HG02642 (cell line): ENCODE measurements around the gene WDR27.

Source experiments
- ATAC-seq: cut with Tn5 transposase; IDR thresholded peaks from one replicate; pipeline ENCODE4 v1.9.1; 2021; ENCODE audit warnings: mild to moderate bottlenecking; ENCODE audit not compliant: unreplicated experiment, poor library complexity

Gene WDR27

DNA sequence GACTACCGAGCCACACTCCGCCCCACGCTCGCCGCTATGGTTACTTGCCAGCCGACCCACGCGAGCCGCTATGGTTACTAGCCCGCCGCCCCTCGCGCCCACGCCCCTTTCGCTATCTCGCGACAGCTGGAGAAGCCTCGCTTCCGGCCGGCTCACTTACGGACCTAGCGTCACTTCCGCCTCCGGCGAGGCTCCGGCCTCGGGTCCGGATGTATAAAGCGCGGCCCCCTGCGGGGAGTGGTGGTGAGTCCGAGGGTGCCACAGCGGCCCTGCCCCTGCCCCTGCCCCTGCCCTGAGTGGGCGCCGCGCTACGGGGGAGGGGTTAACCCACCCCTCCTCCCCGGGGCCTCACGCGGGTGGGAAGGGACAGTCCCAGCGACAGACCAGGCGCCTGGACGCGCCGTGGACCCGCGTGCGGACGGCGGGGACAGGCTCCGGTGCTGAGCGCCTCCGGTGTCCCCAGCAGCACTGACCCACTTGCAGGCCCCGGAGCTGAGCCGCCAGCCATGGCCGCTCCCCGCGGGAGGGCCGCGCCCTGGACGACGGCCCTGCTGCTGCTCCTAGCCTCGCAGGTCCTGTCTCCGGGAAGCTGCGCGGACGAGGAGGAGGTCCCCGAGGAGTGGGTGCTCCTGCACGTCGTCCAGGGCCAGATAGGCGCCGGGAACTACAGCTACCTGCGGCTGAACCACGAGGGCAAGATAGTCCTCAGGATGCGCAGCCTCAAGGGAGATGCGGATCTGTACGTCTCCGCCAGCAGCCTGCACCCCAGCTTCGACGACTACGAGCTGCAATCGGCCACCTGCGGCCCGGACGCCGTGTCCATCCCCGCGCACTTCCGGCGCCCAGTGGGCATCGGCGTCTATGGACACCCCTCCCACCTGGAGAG lies at the start of gene WDR27, which contains the start of gene C6orf120:
WDR27 (minus strand) TSS at position 76 of the 886 bp plus-strand sequence. CDS start 13,024 bp downstream, outside the sequence.
C6orf120 (plus strand) TSS at position 173 of the 886 bp plus-strand sequence; CDS start at position 507, 334 bp downstream.
- peak; percentile 95 for ATAC-seq

DNA sequence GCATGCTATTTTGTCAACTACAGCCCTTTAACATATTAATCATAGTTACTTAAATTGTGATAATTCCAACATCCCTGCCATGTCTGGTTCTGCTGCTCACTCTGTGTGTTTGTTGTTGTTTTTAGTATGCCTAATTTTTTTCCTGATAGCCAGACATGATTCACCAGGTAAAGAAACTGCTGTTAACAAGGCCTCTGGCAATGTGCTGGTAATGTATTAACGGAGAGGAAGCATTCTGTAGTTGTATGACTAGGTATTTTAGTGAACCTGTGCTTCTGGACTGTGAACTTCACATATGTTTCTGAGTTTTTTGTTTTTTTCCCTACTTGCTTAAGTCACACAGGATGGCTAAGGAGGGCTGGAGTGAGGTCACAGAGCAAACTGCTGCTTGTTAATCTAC lies 44.7 kb upstream of the WDR27 start:
- ATAC-seq = no peak

DNA sequence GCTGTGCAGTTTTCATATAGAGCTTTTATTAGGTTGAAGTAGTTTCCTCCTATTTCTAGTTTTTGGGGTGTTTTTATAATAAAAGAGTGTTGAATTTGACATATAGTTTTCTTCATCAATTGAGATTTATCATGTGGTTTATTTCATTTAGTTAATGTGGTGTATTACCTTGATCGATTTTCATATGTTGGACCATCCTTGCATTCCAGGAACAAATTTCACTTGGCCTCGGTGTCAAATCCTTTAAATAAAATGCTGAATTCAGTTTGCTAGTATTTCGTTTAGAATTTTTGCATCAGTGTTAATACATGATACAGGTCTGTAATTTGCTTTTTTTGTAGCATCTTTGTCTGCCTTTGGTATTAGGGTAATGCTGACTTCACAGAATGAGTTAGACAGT lies 43.6 kb upstream of the WDR27 start:
- ATAC-seq = no peak

DNA sequence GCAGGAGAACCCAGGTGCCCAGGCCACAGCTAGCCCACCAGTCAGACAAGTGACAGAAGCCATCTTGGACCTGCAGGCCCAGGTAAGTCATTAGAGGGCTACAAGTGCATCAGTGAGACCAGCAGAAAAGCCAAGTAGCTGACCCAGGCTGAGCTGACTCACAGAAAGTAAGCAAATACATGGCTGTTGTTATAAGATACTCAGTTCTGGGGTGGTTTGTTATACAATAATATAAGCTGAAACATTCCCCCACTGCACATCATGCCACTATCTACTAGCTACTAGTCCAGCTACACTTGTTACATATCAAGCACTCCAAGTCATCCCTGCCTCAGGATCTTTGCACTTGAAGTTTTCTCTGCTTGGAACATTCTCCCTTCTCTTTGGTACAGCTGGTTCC lies 39.5 kb upstream of the WDR27 start:
- no peak for ATAC-seq

DNA sequence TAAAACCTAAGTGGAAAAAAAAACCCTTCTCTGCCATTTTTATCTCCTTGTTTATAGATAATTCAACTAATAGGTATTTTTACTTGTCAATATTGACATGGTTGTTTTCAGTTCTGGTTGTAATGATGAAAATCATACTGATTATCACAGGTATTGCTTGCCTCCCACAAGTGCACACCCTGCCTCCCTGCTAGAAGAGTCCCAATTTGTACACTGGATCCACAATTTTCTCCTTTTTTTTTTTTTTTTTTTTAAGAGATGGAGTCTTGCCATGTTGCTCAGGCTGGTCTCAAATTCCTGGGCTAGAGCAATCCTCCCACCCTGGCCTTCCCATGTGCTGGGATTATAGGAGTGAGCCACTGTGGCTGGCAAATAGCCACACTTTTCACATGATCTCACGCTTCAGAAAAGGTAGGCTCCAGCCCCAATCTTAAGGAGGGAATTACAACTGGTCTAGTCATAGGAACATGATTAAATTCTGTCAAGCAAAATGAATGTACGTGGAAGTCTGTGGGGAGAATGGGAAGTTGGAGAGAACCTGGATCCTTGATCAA lies 37.2 kb upstream of the WDR27 start:
- no peak for ATAC-seq

DNA sequence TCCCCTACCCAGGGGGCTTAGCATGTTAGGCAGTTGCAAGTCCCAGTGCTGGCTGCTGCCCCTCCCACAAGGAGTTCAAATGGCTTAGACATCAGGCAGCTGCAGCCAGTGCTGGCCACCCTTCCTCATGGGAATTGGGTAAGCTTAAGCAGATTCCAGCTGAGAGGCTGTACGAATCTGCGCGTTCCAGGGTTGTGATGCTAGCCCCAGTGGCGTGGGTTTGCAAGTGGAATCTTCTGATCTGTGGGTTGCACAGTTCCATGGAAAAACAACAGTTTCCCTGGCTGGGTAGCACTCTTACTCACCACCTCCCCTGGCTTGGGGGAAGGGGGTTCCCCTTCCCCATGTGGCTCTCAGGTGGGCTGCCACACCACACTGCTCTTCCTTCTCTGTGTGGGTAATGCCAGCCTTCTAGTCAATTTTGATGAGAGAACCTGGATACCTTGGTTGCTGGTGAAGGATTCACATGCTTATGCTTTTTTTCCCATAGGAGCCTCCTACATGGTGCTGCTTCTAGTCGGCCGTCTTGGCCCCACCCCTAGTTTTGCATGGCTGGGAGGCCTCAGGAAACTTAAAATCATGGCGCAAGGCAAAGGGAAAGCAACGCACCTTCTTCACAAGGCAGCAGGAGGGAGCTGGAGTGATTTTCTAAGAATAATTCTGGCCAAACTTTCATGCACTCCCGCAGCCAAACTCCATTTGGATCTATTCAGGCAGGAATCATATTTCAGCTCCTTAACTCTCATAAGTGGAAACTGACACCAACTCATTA lies 36.6 kb upstream of the WDR27 start:
- no peak for ATAC-seq

DNA sequence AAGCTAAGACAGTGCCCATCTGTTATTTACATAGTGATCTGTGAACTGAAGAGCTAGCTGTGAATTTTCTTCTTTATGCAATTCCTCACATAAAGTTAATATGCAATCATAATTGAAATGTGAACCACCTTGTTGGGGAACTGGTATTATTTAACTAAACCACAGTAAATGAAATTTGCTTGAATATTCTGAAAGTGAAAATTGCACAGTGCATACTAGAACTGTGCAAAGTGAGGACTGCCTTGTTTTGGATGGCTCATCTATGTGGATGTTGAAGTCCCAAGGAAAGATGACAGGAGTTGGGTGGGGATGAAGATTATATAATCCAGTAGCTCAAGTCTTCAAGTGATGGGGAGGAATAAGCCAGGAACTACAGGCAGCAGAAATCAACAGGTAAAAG lies 28.1 kb upstream of the WDR27 start:
- ATAC-seq = no peak

DNA sequence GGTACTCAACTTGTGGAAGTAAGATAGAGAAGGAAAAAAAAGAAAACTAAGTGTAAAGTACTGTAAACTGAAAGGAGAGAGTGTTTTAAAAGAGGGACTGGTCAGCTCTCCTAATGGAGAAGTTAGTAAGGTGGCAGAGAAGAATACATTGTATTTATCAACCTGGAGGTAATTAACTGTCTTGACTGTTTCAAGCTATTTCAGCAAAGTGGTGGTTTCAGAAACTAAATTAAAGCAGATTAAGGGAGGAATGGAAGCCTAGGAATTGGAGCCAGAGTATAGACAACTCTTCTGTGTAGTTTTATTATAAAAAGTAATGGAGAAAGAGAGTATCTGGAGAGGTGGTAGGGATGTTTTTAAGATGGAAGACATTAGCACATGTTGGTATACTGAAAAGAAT lies 25.1 kb upstream of the WDR27 start:
- no peak for ATAC-seq

DNA sequence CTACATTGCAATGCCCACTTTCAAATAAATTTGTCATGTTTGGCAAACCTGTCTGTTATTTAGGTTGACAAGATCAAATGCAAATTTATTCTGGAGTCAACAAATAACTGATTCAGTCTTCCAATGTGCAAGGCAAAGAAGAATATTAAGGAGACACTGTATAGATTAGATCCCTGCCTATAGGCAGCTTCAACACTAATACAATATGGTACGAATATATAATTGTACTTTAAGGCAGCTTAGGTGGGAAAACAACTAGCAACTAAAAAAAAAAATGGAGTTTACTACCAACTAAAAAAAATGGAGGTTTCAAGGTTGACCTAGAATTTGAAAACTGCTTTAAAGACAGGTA lies 24.2 kb upstream of the WDR27 start:
- ATAC-seq = no peak

DNA sequence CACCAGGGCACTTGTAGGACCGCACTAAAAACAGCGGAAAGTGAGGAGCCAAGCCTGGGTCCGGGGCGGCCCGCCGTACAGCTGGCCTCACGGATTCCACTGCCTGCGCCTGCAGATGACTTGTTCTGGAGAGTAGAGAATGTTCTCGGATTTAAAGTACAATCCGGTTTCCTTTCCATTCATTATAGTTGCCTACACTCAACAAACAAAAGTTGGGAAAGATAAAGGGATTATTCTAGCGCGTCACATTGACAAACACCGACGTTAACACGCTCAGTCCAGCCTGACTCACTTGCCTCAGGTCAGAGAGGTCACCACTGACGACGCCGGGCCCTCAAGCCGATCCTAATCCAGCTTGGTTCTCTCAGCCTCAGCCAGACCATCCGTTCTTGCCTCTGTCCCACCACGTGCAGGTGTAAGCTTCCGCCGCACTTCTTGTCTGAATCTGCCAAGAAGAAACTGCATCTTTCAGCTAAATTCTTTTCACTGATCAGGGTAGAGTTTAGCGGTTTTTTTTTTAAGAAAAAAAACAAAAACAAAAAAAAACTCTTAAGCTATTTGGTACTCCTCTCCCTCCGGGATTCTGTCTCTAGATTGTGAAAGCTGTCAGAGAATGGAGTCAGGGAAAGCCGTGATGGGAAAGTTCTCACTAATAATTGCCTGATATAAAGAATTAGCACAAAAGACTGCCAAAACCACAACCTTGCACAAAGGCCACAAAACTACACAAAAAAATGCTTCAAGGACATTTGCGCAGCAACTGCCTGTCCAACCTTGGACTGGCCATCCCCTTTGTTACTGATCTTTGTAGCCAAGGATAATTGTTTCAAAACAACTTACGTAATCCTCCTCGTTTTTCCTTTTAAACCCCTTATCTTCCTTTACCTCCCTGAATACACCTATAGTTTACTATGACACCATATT lies 23.6 kb upstream of the WDR27 start:
- no peak for ATAC-seq

DNA sequence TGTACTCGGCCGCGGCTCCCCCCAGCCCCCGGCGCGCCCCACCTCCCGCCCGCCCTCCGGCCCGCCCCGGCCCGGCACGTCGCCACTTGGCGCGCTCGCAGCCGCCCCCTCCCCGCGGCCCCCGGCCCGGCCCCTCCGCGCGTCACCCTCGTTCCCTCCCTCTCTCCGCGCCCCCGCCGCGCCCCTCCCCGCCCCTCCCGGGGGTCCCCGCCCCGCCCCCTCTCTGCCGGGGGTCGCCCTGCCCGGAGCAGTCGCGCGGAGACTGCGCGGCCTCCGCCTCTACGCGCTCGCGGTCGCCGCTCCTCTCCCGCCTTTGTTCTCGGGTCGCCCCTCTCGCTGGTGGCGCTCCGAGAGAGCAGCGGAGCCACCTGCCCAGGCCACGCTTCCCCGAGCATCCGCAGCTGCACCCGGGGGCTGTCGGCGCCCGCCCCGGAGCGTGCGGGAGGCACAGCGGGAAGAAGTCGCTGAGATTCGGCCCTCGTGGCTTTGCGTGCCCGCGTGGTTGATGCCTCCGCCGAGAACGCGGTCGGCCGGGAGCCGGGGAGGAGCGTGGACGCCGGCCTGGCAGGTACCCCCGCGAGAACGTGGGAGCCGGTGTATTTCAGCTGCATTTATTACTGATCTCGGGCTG lies 22.8 kb upstream of the WDR27 start, which contains the start of gene PHF10:
PHF10 (minus strand) TSS at position 7 of the 631 bp plus-strand sequence. CDS start 569 bp downstream, outside the sequence.
- peak; percentile 54 for ATAC-seq

DNA sequence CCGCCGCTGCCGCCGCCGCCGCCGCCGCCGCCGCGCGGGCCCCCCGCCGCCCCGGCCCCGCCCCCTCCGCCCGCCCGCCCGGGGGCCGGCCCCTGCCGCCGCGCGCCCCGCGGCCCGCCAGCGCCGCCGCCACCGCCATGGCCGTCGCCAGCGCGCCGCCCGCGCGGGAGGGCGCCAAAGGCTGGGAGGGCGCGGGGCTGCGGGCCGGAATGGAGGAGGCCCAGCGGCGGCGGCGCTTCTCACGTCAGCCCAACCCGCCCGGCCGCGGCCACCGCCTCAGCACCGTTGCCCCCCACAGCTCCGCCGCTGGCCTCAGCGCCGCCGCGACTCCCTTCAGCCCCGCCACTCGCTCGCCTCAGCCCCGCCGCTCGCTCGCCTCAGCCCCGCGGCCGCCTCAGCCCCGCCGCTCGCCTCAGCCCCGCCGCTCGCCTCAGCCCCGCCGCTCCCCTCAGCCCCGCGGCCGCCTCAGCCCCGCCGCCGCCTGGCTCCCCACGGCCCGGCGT lies 22.2 kb upstream of the WDR27 start:
- ATAC-seq = peak; percentile 54

DNA sequence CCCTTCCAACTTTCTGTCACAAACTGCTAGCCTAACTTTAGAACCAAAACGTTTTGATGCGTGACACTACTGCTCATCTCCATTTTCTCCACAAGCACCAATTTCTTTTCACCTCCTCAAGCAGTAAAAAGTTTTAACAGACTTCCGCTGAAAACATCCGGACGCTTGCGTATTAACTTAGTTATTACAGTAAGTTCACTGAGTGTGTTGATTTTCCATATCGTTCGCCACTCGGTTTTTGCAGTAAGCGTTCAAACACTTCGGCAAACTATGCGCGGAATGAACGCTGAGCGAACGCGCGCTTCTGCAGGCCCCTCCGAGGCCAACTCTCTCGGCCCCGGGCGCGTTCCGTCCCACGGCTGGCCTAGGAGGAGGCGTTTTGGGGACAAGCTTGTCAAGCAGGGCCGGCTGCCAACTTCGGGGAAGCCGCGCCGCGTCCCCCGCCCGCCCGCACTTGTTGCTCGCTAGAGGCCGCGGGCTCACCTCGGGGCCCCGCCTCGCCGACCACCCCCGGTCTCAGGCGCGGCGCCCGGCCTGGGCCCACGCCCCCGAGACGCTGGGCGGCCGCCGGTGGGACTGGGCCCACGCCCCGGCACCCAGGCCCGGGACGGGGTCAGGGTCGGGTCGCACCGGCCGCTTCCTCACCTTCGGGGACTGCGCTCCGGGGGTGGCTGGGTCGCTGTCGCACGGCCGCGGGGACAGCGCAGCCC lies 21.5 kb upstream of the WDR27 start:
- ATAC-seq = peak; percentile 42

DNA sequence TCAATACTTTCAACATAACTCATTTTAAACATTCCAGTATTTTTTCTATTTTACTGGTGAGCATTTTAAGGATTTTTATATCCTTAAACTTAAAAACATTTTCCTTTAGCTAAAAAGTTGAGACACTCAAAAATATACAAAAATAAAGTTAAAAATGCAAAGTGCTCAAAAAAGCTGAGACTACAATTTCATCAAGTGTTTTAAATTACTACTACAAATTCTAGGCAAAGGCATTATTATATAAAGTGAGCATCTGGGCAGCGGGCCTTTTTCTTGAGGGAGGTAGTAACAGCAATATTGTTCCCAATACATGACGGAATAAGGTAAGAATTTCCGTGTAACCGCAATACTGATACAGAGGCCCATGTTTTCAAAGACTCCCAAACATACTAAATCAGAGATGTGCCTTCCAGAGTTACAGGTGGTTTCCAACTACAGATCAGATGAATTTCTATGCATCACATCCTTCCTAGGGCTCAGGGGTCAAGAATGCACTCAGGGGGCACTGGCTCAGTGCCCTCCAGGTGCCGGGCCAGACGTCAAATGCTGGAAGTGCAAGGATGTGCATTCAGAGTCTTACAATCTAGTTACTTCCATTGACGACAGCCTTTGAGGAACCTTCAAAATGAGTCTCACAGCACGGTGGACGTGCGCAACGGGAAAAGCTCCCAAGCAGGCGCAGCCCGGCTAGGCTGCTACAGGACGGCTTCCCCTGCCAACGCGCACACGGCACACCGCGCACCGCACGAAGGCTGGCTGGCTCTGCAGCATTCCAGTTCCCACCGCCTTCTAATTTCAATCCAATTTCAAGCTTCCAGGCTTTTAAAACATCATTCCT lies 20.8 kb upstream of the WDR27 start:
- ATAC-seq = peak; percentile 18

DNA sequence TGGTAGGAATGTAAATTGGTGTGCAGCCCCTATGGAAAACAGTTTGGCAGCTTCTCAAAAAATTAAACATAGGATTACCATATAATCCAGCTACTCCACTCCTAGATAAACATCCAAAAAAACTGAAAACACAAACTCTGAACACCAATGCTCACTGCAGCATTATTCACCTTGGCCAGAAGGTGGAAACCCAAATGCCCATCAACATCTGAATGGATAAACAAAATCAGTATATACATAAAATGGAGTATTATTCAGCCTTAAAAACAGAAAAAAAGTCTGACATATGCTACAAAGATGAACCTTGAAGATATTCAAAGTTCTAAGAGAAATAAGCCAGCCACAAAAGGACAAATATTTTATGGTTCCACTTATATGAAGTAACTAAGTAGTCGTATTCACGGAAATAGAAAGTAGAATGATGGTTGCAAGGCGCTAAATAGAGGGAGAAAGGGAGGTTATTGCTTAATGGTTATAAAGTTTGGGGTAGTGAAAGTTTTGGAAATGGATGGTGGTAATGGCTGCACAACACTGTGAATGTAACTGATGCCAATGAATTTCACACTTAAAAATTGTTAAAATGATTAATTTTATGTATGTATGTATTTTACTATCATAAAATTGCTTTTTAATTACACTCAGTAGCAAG lies 18.5 kb upstream of the WDR27 start:
- ATAC-seq = no peak

DNA sequence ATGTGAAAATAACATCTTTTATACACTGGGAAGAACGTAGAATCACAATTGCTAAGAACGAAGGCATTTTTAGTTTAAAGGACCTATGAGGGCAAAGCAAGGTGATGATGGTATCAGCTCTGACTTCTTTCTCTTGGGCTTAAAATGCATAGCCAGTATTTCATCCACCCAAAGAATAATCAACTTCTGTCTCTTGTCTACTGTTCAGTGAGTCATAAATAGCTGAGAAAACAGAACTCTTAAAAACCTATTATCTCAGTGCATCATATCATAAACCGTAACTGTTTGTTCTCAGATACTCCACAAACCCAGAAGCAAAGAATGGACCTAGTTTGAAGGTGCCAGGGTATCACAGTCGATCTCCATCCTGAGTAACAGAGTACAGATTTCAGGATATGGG lies 17.3 kb upstream of the WDR27 start:
- ATAC-seq = no peak

DNA sequence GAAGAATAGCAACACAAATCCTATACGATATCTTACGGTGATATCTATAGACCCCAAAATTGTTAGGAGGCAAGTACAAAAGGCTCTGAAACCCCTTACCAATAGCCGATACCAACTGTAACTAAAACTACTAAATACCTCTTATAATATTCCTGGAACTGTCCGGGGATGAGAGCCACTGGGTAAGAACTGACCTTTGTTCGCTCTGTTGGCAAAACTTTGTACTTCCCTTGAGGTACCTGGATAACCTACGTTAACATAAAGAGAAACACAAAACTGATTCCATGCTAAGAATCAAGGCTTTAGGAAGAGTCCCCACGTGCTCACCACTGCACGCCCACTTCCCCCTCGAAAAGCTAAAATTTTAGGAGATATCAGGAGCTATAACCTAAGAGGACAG lies 12.8 kb upstream of the WDR27 start:
- ATAC-seq = no peak
